Neuronal stem cell (in vitro differentiated cells): ENCODE data around the gene MTIF3.

Source experiments
- DNase-seq: peaks from one replicate; pipeline ENCODE4 v3.0.0-alpha.2; 2013; ENCODE audit warnings: low spot score
- H2AFZ ChIP-seq: one replicate; pipeline ENCODE4 v1.6.1; 2013; ENCODE audit warnings: mild to moderate bottlenecking, low read length, inconsistent platforms
- H2AK5ac ChIP-seq: 2 replicates; pipeline ENCODE4 v1.6.1; 2013; ENCODE audit warnings: low read depth, mild to moderate bottlenecking, inconsistent platforms, low read length, moderate library complexity, mixed read lengths
- H2BK120ac ChIP-seq: 2 replicates; pipeline ENCODE4 v1.6.1; 2013; ENCODE audit warnings: low read depth, mild to moderate bottlenecking, inconsistent platforms, low read length, moderate library complexity, mixed read lengths
- H2BK12ac ChIP-seq: one replicate; pipeline ENCODE4 v1.6.1; 2013; ENCODE audit warnings: low read length, inconsistent platforms
- H2BK15ac ChIP-seq: 2 replicates; pipeline ENCODE4 v1.6.1; 2013; ENCODE audit warnings: mild to moderate bottlenecking, low read length, inconsistent platforms, mixed read lengths
- H2BK5ac ChIP-seq: one replicate; pipeline ENCODE4 v1.6.1; 2013; ENCODE audit warnings: inconsistent platforms, mild to moderate bottlenecking, low read length, moderate library complexity
- H3K14ac ChIP-seq: one replicate; pipeline ENCODE4 v1.6.1; 2013; ENCODE audit warnings: low read length, inconsistent platforms
- H3K18ac ChIP-seq: 2 replicates; pipeline ENCODE4 v1.6.1; 2013; ENCODE audit warnings: low read length, inconsistent platforms
- H3K23ac ChIP-seq: 2 replicates; pipeline ENCODE4 v1.6.1; 2013; ENCODE audit warnings: low read depth, mild to moderate bottlenecking, mixed read lengths, low read length, inconsistent platforms; ENCODE audit not compliant: poor library complexity
- H3K27ac ChIP-seq: replicated peaks from 3 replicates; pipeline ENCODE4 v1.5.1; 2013; ENCODE audit warnings: low read length, inconsistent platforms
- H3K27me3 ChIP-seq, 3 experiments: 2 replicates each; pipeline ENCODE4 v1.6.1; 2013; ENCODE audit warnings: low read length in 3 of 3, mild to moderate bottlenecking in 2 of 3, inconsistent platforms in 1 of 3, low read depth in 1 of 3, mixed read lengths in 1 of 3, moderate library complexity in 1 of 3; ENCODE audit not compliant: control insufficient read depth in 3 of 3, insufficient read depth in 3 of 3
- H3K36me3 ChIP-seq, 2 donors: replicated peaks in 1 of 2; 2 replicates each; pipeline ENCODE4 v1.6.1; 2013; ENCODE audit warnings: low read length in 2 of 2; ENCODE audit not compliant: control insufficient read depth in 2 of 2, insufficient read depth in 2 of 2
- H3K4ac ChIP-seq: 2 replicates; pipeline ENCODE4 v1.6.1; 2013; ENCODE audit warnings: inconsistent platforms, mild to moderate bottlenecking, low read length, moderate library complexity
- H3K4me1 ChIP-seq, 2 donors: 1 replicate in 1 of 2; 2 replicates in 1 of 2; pipeline ENCODE4 v1.6.1; 2013; ENCODE audit warnings: low read length in 2 of 2, low read depth in 1 of 2; ENCODE audit not compliant: control insufficient read depth in 2 of 2, insufficient read depth in 1 of 2
- H3K4me2 ChIP-seq: one replicate; pipeline ENCODE4 v1.6.1; 2013; ENCODE audit warnings: mild to moderate bottlenecking, low read length, inconsistent platforms; ENCODE audit not compliant: insufficient read depth, poor library complexity, severe bottlenecking
- H3K4me3 ChIP-seq, 2 donors: 2 replicates each; pipeline ENCODE4 v1.5.1; 2013; ENCODE audit warnings: low read length in 2 of 2, mild to moderate bottlenecking in 2 of 2, inconsistent platforms in 1 of 2, moderate library complexity in 1 of 2
- H3K79me1 ChIP-seq: one replicate; pipeline ENCODE4 v1.6.1; 2013; ENCODE audit warnings: low read depth, mild to moderate bottlenecking, inconsistent platforms, low read length, moderate library complexity
- H3K9ac ChIP-seq: one replicate; pipeline ENCODE4 v1.6.1; 2013; ENCODE audit warnings: mild to moderate bottlenecking, low read depth, low read length, inconsistent platforms; ENCODE audit not compliant: poor library complexity
- H3K9me3 ChIP-seq, 2 donors: replicated peaks in 1 of 2; 2 replicates each; pipeline versions ENCODE3 to v1.6.1; 2013; ENCODE audit warnings: low read length in 2 of 2, mild to moderate bottlenecking in 2 of 2, inconsistent platforms in 1 of 2, low read depth in 1 of 2, mixed read lengths in 1 of 2, moderate library complexity in 1 of 2; ENCODE audit not compliant: control insufficient read depth in 2 of 2, insufficient read depth in 1 of 2
- H4K8ac ChIP-seq: one replicate; pipeline ENCODE4 v1.6.1; 2013; ENCODE audit warnings: low read depth, mild to moderate bottlenecking, inconsistent platforms, low read length, moderate library complexity
- H4K91ac ChIP-seq: one replicate; pipeline ENCODE4 v1.6.1; 2013; ENCODE audit warnings: low read length, low read depth, mild to moderate bottlenecking, inconsistent platforms; ENCODE audit not compliant: poor library complexity
- WGBS, 2 donors: extraction: QIAGEN DNeasy Blood & Tissue Kit; methylation state at CpG; one replicate each; pipeline ENCODE4 v1.1.7; 2013; ENCODE audit warnings: missing lambda C conversion rate in 2 of 2, mixed read lengths in 1 of 2; ENCODE audit not compliant: insufficient read length in 2 of 2, insufficient replicate concordance in 1 of 2; ENCODE audit errors: extremely low coverage in 2 of 2; 5-methylcytosine and 5-hydroxymethylcytosine counted together

Gene MTIF3

GRCh38 chr13:27496006-27496405 lies 45.6 kb upstream of the MTIF3 start:
- Histone ChIP-seq H3K4me2 (no peak overlapping the region), H3K4me3 (no peak overlapping the region), H3K4me1 (no peaks in the 10 kb centered on the region), H3K9ac (no peak overlapping the region), H2BK120ac (no peak overlapping the region), H3K9me3 (no peaks in the 10 kb centered on the region), H3K27ac (no peak overlapping the region), H2BK12ac (no peak overlapping the region), H3K27me3 (no peaks in the 10 kb centered on the region), H4K8ac (no peak overlapping the region), H3K79me1 (no peaks in the 10 kb centered on the region), H3K23ac (no peak overlapping the region), H2BK15ac (no peak overlapping the region), H2AK5ac (no peak overlapping the region), H4K91ac (no peak overlapping the region), H2AFZ (no peak overlapping the region), H3K18ac (no peak overlapping the region), H3K36me3 (no peaks in the 10 kb centered on the region), H3K14ac (no peak overlapping the region), H3K4ac (no peak overlapping the region), H2BK5ac (no peak overlapping the region)
- no CpG with 5 or more reads among the region's 4 CpGs for WGBS, 2 donors
- DNase-seq, result no peak

DNA sequence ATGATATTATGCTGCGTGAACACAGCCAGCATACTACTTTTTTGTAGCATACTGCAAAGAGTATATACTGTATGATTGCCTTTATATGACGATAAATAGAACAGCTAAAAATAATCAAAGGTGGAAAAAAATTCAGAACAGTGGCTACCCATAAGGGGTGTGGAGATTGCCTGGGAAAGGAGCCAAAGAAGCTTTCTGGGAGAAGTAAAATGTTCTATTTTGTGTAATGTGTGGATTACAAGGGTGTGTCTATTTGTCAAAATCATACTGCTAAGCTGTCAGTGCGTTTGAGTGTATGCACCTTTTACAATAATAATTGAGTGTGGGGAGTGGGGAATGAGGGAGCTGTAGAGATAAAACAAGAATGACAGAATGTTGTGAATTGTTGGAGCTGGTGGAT lies 45.2 kb upstream of the MTIF3 start:
- Histone ChIP-seq H4K8ac (no peak overlapping the region), H2BK12ac (no peak overlapping the region), H2BK15ac (no peak overlapping the region), H3K79me1 (no peaks in the 10 kb centered on the region), H3K4me1 (no peaks in the 10 kb centered on the region), H3K27ac (no peak overlapping the region), H3K23ac (no peak overlapping the region), H3K4me2 (no peak overlapping the region), H3K27me3 (no peaks in the 10 kb centered on the region), H4K91ac (no peak overlapping the region), H3K18ac (no peak overlapping the region), H3K4ac (no peak overlapping the region), H2AK5ac (no peak overlapping the region), H2BK120ac (no peak overlapping the region), H2AFZ (no peak overlapping the region), H3K9me3 (no peaks in the 10 kb centered on the region), H2BK5ac (no peak overlapping the region), H3K4me3 (no peak overlapping the region), H3K36me3 (no peaks in the 10 kb centered on the region), H3K9ac (no peak overlapping the region), H3K14ac (no peak overlapping the region)
- DNase-seq, result no peak
- WGBS, 2 donors, result no CpG with 5 or more reads among the region's 3 CpGs

DNA sequence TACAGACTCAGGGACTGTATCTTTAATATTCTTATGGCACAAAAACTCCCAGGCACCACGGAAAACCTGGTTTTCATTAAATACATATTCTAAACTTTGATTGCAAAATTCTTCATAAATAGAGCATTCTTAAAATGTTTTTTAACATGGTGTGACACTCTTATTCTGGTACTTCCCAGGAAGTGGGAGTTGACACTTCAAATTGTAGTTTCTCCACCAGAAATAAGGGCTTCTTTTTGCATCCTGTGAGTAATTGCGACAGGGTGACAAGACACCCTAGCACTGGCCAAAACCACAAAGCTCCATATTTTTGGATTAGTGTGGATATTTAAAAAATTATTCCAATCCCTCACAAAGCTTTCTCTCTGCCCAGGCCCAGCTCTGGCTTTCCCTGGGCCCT lies 43.6 kb upstream of the MTIF3 start:
- Histone ChIP-seq H2AFZ (no peak overlapping the region), H4K8ac (no peak overlapping the region), H3K4me1 (no peaks in the 10 kb centered on the region), H3K27ac (no peak overlapping the region), H2BK12ac (no peak overlapping the region), H3K9ac (no peak overlapping the region), H3K27me3 (no peaks in the 10 kb centered on the region), H3K4ac (no peak overlapping the region), H3K14ac (no peak overlapping the region), H3K4me2 (no peak overlapping the region), H4K91ac (no peak overlapping the region), H3K36me3 (no peaks in the 10 kb centered on the region), H2BK5ac (no peak overlapping the region), H3K79me1 (no peaks in the 10 kb centered on the region), H3K18ac (no peak overlapping the region), H2BK120ac (no peak overlapping the region), H3K9me3 (no peaks in the 10 kb centered on the region), H3K4me3 (no peak overlapping the region), H2BK15ac (no peak overlapping the region), H3K23ac (no peak overlapping the region), H2AK5ac (no peak overlapping the region)
- no peak for DNase-seq
- WGBS, 2 donors, result no CpG with 5 or more reads among the region's 2 CpGs

DNA sequence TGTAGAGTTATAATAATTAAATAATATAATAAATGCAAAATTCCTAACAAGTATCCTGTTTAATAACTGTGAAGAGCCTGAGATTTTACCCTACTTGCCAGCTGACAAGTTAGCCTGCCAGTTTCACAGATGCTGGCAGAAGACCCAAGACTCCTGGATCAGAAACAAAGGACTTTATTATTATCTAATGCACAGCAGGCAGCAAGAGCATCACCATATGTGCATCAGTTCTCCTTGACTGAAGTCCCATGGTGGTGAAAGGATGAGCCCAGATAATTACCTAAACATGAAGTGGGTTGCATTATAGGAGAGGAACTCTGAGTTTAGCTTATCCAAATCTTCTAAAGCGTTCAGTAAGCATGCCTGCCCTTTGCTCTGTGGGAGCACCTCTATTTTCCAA lies 39.1 kb upstream of the MTIF3 start:
- Histone ChIP-seq H3K18ac (no peak overlapping the region), H3K36me3 (no peaks in the 10 kb centered on the region), H2BK12ac (no peak overlapping the region), H3K27ac (no peak overlapping the region), H3K14ac (no peak overlapping the region), H3K23ac (no peak overlapping the region), H3K4me2 (no peak overlapping the region), H2BK15ac (no peak overlapping the region), H2AFZ (no peak overlapping the region), H3K4me1 (no peaks in the 10 kb centered on the region), H3K4me3 (no peak overlapping the region), H3K9me3 (no peaks in the 10 kb centered on the region), H3K79me1 (no peaks in the 10 kb centered on the region), H2AK5ac (no peak overlapping the region), H3K9ac (no peak overlapping the region), H2BK120ac (no peak overlapping the region), H4K8ac (no peak overlapping the region), H3K4ac (no peak overlapping the region), H4K91ac (no peak overlapping the region), H2BK5ac (no peak overlapping the region), H3K27me3 (no peaks in the 10 kb centered on the region)
- no CpG with 5 or more reads among the region's 1 CpG for WGBS, 2 donors
- DNase-seq, result no peak
